Occipital lobe (tissue), 2 donors: ENCODE measurements around the gene PADI6. TPM values are rescaled to one million over a fixed set of nuclear protein-coding genes. Genes with fewer than 3 reads are reported as not detected.

Experiments
- DNase-seq: peaks from one replicate; lab custom pipeline; 2025; lab: John Stamatoyannopoulos, UW
- total RNA-seq: library from RNA; depleted of rRNA; stranded (reverse); fragments of >200 nt; gene quantifications from one replicate; pipeline ENCODE4 v1.2.3, GENCODE V29; 2014

PADI6 gene
- total RNA-seq, 1 donor from 2014 or later: not detected

GRCh38 chr1:17356387-17357026, 15.5 kb upstream of the PADI6 start:
- DNase-seq: no peak

DNA sequence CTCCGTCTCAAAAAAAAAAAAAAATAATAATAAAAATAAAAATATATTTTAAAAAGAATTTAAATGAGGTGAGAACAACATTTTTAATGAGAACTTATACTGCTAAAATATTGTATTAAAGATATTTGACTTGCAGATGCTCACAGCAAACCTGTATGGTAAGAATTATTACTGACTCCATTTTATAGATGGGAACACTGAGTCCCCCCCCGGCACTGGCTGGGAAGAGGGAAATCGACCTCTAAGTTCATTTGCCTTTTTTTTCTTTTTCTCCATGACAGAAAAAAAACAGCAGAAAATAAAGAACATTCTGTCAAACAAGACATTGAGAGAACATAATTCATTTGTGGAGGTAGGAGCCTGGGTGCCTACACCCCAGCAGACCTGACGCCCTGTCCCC, 13.4 kb upstream of the PADI6 start:
- DNase-seq: no peak

DNA sequence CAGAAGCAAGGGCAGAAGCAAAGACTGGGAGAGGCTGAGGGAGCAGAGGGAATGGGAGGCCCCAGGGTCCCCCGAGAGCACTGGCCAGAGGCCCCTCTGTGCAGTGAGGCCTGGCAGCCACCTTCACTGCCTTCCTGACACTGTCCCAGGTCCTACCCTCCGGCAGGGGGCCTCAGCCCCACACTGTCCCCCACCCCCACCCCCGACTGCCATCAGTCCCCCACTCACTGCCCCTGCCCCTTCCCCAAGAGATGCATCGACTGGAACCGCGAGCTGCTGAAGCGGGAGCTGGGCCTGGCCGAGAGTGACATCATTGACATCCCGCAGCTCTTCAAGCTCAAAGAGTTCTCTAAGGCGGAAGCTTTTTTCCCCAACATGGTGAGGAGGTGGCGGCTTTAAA, 13.0 kb upstream of the PADI6 start:
- DNase-seq: no peak

DNA sequence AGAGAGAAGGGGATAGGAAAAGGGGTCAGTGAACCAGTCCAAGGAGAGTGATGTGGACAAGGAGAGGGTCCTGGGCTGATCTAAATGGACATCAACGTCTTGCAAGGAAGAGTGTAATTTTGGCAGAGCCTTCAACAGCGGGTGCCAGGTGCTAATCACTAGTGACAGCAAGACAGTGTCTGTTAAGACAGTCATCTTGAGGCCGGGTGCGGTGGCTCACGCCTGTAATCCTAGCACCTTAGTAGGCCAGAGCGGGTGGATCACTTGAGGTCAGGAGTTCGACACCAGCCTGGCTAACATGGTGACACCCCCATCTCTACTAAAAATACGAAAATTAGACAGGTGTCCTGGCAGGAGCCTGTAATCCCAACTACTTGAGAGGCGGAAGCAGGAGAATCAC, 12.2 kb upstream of the PADI6 start:
- DNase-seq: no peak

GRCh38 chr1:17360272-17360956, 11.6 kb upstream of the PADI6 start:
- DNase-seq: no peak

DNA sequence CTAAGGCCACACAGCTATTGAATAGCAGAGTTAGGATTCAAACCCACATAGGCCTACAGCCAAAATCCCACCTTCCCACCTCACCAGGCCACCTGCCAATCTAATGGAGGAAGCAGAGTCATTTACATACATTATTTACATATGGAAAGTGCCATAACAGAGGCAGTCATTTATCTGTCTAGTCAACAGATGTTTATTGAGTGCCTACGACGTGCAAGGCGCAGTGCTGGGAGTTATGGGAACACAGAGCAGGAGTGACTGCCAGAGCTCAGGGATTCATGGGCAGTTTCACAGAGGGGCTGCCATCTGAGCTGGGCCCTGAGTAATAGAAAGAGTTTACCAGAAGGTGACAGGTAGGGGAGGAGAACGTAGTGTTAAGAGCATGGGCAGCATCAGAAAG, 10.3 kb upstream of the PADI6 start:
- no peak for DNase-seq

GRCh38 chr1:17363351-17363750, 8.6 kb upstream of the PADI6 start:
- no peak for DNase-seq

GRCh38 chr1:17363771-17364170, 8.2 kb upstream of the PADI6 start:
- DNase-seq: no peak

DNA sequence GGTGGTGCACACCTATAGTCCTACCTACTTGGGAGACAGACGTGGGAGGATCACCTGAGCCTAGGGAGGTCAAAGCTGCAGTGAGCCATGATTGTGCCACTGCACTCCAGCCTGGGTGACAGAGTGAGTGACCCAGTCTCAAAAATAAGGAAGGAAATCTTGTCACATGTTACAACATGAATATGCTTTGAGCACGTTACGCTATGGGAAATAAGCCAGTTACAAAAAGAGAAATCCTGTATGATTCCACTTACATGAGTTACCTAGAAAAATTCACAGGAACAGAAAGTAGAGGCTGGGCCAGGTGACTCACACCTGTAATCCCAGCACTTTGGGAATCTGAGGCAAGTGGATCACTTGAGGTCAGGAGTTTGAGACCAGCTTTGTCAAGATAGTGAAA, 6.7 kb upstream of the PADI6 start:
- no peak for DNase-seq

DNA sequence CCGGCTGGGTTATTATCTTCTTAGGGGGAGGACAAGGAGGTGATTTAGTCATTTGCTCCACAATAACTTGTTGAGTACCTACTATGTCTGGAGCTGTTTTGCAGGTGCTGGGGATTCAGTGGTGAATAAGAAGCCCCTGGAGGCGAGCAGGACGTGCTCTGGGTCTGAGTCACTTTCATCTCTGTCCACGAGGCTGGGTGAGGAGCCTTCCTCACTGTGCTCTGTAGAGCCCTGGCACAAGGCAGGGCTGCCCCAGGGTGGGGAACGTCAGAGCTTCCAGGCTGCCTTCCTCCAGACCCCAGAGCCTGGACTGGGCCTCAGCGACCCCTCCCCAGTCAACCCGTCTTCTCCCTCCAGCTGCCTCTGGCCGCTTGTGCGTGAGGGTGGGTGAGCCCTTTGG, 2.5 kb upstream of the PADI6 start:
- DNase-seq: no peak

GRCh38 chr1:17370618-17371017, 1.4 kb upstream of the PADI6 start:
- DNase-seq: no peak

DNA sequence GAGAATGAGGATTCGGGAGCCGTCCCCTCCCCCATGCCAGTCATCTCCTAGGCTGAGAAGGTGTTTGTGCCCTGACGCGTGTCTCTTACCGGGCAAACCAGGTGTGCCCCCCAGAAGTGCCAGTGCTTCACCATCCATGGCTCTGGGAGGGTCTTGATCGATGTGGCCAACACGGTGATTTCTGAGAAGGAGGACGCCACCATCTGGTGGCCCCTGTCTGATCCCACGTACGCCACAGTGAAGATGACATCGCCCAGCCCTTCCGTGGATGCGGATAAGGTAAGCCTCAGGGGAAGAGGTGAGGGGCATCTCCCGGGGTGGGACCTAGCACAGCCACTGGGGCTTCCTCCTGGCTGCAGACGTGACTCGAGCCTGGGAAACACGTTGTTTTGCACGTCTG, 959 bp downstream of the PADI6 start:
- no peak for DNase-seq

GRCh38 chr1:17375651-17376050, 3.7 kb downstream of the PADI6 start:
- no peak for DNase-seq

GRCh38 chr1:17377325-17377953, 5.4 kb downstream of the PADI6 start:
- DNase-seq: no peak

DNA sequence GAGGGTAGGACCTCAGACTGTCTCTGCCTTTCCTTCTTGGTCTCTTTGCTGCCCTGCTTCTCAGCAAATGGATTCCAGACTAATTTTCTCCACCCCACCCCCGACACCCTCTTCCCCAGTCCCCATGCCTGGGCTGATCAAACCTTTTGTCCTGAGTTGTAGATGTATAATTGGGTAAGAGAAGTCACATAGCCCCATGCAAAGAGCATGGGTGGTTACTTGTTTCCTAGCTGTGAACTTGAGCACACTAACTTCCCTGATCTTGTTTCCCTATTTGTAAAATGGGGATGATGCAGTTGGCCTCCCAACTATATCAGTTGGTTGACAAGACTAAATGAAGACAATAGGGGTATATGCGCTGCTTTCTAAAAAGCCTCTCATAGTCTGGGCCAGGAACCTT, 9.2 kb downstream of the PADI6 start:
- no peak for DNase-seq

DNA sequence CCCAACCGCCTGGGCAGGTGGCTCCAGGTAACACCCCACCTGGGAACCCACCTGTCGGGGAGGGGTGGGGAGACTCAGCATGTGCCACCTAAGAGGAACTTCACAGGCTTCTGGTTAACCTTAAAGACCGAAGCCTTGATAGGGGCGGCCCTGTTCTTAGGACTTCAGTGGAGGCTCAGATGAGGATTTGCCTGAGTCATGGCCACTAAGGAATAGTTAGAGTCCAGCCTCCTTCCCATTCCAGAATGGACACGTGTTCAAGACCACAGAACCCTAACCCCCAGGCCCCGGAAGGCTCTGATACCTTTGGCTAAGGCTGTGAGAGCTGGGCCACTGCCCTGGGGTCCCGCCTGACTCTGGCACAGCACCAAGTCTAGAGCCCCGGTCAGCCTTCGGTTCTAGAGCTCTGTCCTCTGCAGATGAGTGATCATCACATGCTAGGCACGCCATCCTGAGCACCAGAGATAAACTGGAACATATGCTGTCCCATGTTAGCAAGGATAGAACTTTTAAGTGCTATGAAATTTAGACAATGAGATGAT, 20.3 kb downstream of the PADI6 start:
- no peak for DNase-seq

GRCh38 chr1:17393230-17393629, 21.2 kb downstream of the PADI6 start:
- DNase-seq: no peak

GRCh38 chr1:17397910-17398695, 26.1 kb downstream of the PADI6 start:
- no peak for DNase-seq

DNA sequence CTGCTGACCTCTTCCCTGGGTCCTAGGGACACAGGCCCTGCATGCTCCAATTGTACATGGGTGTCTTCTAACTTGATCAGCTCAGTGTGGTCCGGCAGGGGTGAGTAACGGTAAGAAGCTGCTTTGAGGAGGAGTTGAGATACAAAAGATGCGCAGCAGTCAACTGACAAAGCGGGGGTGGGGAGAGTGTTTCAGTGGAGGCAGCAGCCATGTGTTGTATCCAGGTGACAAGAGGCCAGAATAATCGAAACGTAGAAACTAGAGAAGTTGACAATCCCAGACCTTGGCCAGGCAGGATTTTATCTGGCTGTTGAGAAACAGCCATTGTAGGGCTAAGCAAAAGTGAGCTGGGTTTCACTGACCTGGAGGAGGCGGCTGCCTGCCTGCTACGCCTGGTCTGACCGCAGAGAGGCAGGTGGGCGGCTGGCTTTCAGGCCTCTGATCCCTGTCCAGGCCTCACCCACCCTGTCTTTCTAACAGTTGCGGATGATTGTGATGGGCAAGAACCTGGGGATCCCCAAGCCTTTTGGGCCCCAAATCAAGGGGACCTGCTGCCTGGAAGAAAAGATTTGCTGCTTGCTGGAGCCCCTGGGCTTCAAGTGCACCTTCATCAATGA, 28.8 kb downstream of the PADI6 start:
- DNase-seq: no peak

DNA sequence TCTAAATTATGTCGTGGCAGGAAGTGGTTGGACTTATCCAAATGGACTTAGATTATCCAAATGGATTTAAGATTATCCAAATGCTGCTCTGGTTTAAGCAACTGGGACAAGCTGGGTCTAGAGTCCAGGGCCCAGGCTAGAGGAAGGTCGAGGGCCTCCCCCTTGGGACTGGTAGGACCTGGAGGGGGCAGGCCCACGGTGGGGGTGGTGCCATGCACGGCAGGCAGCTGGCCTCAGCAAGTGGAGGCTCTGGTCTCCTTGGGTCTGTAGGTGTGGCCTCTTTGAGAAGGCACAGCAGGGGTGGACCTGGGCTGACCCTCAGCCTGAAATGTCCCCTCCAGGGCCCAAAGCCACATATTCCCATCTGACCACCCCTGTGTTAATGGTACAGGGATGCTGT, 29.8 kb downstream of the PADI6 start:
- no peak for DNase-seq

GRCh38 chr1:17403081-17403480, 31.1 kb downstream of the PADI6 start:
- no peak for DNase-seq
